Activated CD4-positive, alpha-beta memory T cell treated with anti-CD3 and anti-CD28 coated beads for 36 hours (primary cell): ENCODE data around the gene CASTOR2. TPM values are rescaled to one million over a fixed set of nuclear protein-coding genes. Genes with fewer than 3 reads are reported as not detected.
A peak's percentile ranks its signal among the peaks of the same experiment; 100 is the strongest.
"Not testable (repeated sequence)": the region's sequence is repeated elsewhere in the genome, so short reads cannot be mapped to it uniquely, and the experiment has no call there.

Experiments used
- CTCF ChIA-PET: fragments of 350-600 bp; sonication (Branson Sonifier 250); formaldehyde crosslinking; loops from one replicate; lab custom pipeline; 2021; ENCODE audit warnings: antibody characterized with exemption, inconsistent platforms; lab: Charles Lee
- POLR2A ChIA-PET: fragments of 350-600 bp; sonication (Branson Sonifier 250); formaldehyde crosslinking; loops from one replicate; lab custom pipeline; 2021; ENCODE audit warnings: antibody characterized with exemption; lab: Charles Lee
- DNase-seq: peaks from one replicate; pipeline ENCODE4 v3.0.0-alpha.2; 2020
- H3K27ac Mint-ChIP-seq: one replicate; pipeline ENCODE4 v1.8.0; 2021; ENCODE audit warnings: mixed read lengths
- H3K27me3 Mint-ChIP-seq: one replicate; pipeline ENCODE4 v1.8.0; 2021; ENCODE audit warnings: mixed read lengths
- H3K36me3 Mint-ChIP-seq: one replicate; pipeline ENCODE4 v1.8.0; 2021; ENCODE audit warnings: mixed read lengths
- H3K4me1 Mint-ChIP-seq: one replicate; pipeline ENCODE4 v1.8.0; 2021; ENCODE audit warnings: low read depth, mixed read lengths
- H3K4me3 Mint-ChIP-seq: one replicate; pipeline ENCODE4 v1.8.0; 2021; ENCODE audit warnings: mild to moderate bottlenecking, mixed read lengths
- H3K9me3 Mint-ChIP-seq: one replicate; pipeline ENCODE4 v1.8.0; 2021; ENCODE audit warnings: mixed read lengths
- intact Hi-C: fragments of 100-400 bp; cut with micrococcal nuclease; formaldehyde crosslinking; loops from one replicate; pipeline ENCODE4 v1.15.1; 2023
- total RNA-seq, 2 experiments: library from RNA; stranded (reverse); gene quantifications; one replicate each; pipeline ENCODE4 v1.2.3, GENCODE V29; 2021

CASTOR2 gene
- 1 to 10 TPM; 3.8 to 3.9 TPM for total RNA-seq

GRCh38 chr7:74964511-74965119, at the start of gene CASTOR2:
Gene CASTOR2, plus strand, starts transcription at chr7:74964705. Its CDS starts 281 bp downstream, at chr7:74964986.
- CTCF ChIA-PET = interaction anchor here (0.7 kb wide), 1 partner anchor 790 kb away, joined by 3 read pairs; no protein-coding TSS in a partner anchor
- DNase-seq = peak; percentile 87

GRCh38 chr7:74922321-74922890, 42.1 kb upstream of the CASTOR2 start:
- CTCF ChIA-PET, intact Hi-C loops, H3K36me3 Mint-ChIP-seq: not testable (repeated sequence)

More at GRCh38 chr7:74964511-74965119, at the start of gene CASTOR2:
- H3K4me1 Mint-ChIP-seq, POLR2A ChIA-PET, H3K27ac Mint-ChIP-seq, intact Hi-C loops, H3K9me3 Mint-ChIP-seq, H3K36me3 Mint-ChIP-seq, H3K27me3 Mint-ChIP-seq: not testable (repeated sequence)
- H3K4me3 Mint-ChIP-seq = peak within 1 kb of the TSS; percentile 49

GRCh38 chr7:74923644-74924043, 40.9 kb upstream of the CASTOR2 start:
- intact Hi-C loops, H3K27ac Mint-ChIP-seq, DNase-seq, H3K36me3 Mint-ChIP-seq, CTCF ChIA-PET, H3K27me3 Mint-ChIP-seq, POLR2A ChIA-PET, H3K4me1 Mint-ChIP-seq, H3K9me3 Mint-ChIP-seq, H3K4me3 Mint-ChIP-seq: not testable (repeated sequence)

More at GRCh38 chr7:74922321-74922890, 42.1 kb upstream of the CASTOR2 start:
- H3K9me3 Mint-ChIP-seq, POLR2A ChIA-PET, DNase-seq, H3K27ac Mint-ChIP-seq, H3K4me3 Mint-ChIP-seq, H3K27me3 Mint-ChIP-seq, H3K4me1 Mint-ChIP-seq: not testable (repeated sequence)

- H3K4me1 Mint-ChIP-seq, intact Hi-C loops, CTCF ChIA-PET, H3K27me3 Mint-ChIP-seq, DNase-seq, POLR2A ChIA-PET, H3K27ac Mint-ChIP-seq, H3K4me3 Mint-ChIP-seq, H3K36me3 Mint-ChIP-seq, H3K9me3 Mint-ChIP-seq: not testable (repeated sequence)
Measured at GRCh38 chr7:74926968-74927367, 37.5 kb upstream of the CASTOR2 start.

- H3K4me3 Mint-ChIP-seq, H3K36me3 Mint-ChIP-seq, DNase-seq, H3K27me3 Mint-ChIP-seq, H3K4me1 Mint-ChIP-seq, H3K27ac Mint-ChIP-seq, H3K9me3 Mint-ChIP-seq, intact Hi-C loops, POLR2A ChIA-PET, CTCF ChIA-PET: not testable (repeated sequence)
Measured at GRCh38 chr7:74931563-74932328, 32.8 kb upstream of the CASTOR2 start.

GRCh38 chr7:74939429-74939828, 25.1 kb upstream of the CASTOR2 start:
- CTCF ChIA-PET = not testable (repeated sequence)

GRCh38 chr7:74941302-74942069, 23.0 kb upstream of the CASTOR2 start:
- POLR2A ChIA-PET, intact Hi-C loops, H3K9me3 Mint-ChIP-seq, H3K4me3 Mint-ChIP-seq, H3K27ac Mint-ChIP-seq, H3K4me1 Mint-ChIP-seq, H3K27me3 Mint-ChIP-seq, DNase-seq, CTCF ChIA-PET, H3K36me3 Mint-ChIP-seq: not testable (repeated sequence)

More at GRCh38 chr7:74939429-74939828, 25.1 kb upstream of the CASTOR2 start:
- H3K9me3 Mint-ChIP-seq, H3K27ac Mint-ChIP-seq, H3K4me1 Mint-ChIP-seq, H3K36me3 Mint-ChIP-seq, intact Hi-C loops, DNase-seq, H3K27me3 Mint-ChIP-seq, H3K4me3 Mint-ChIP-seq, POLR2A ChIA-PET: not testable (repeated sequence)

- H3K9me3 Mint-ChIP-seq, H3K4me3 Mint-ChIP-seq, DNase-seq, H3K4me1 Mint-ChIP-seq, CTCF ChIA-PET, H3K27me3 Mint-ChIP-seq, intact Hi-C loops, H3K36me3 Mint-ChIP-seq, H3K27ac Mint-ChIP-seq, POLR2A ChIA-PET: not testable (repeated sequence)
Measured at GRCh38 chr7:74943923-74944322, 20.6 kb upstream of the CASTOR2 start.

GRCh38 chr7:74947741-74948140, 16.8 kb upstream of the CASTOR2 start:
- H3K4me3 Mint-ChIP-seq, H3K9me3 Mint-ChIP-seq, DNase-seq, H3K36me3 Mint-ChIP-seq, CTCF ChIA-PET, H3K4me1 Mint-ChIP-seq, H3K27ac Mint-ChIP-seq, intact Hi-C loops, POLR2A ChIA-PET, H3K27me3 Mint-ChIP-seq: not testable (repeated sequence)

- H3K27me3 Mint-ChIP-seq, H3K4me1 Mint-ChIP-seq, CTCF ChIA-PET, intact Hi-C loops, H3K36me3 Mint-ChIP-seq, POLR2A ChIA-PET, H3K4me3 Mint-ChIP-seq, H3K27ac Mint-ChIP-seq, H3K9me3 Mint-ChIP-seq, DNase-seq: not testable (repeated sequence)
Measured at GRCh38 chr7:74953774-74954173, 10.7 kb upstream of the CASTOR2 start.

GRCh38 chr7:74958328-74958727, 6.2 kb upstream of the CASTOR2 start:
- POLR2A ChIA-PET, intact Hi-C loops, H3K36me3 Mint-ChIP-seq, DNase-seq, CTCF ChIA-PET, H3K27me3 Mint-ChIP-seq, H3K27ac Mint-ChIP-seq, H3K9me3 Mint-ChIP-seq, H3K4me1 Mint-ChIP-seq, H3K4me3 Mint-ChIP-seq: not testable (repeated sequence)
